K562 (cell line): ENCODE results near the gene BCAS4.

Experiments used
- BRF2 ChIP-seq: IDR thresholded peaks from 3 replicates; pipeline ENCODE4 v1.6.1; 2011; ENCODE audit warnings: borderline replicate concordance, mild to moderate bottlenecking; ENCODE audit not compliant: insufficient read length, insufficient read depth
- CTCF ChIP-seq, 3 experiments: IDR thresholded peaks in 2 of 3; conservative IDR thresholded peaks in 1 of 3; 2 replicates each; pipeline ENCODE4 v1.5.1; 2011 to 2012; ENCODE audit warnings: low read length in 3 of 3, mild to moderate bottlenecking in 3 of 3, control low read depth in 2 of 3, improper control_type of control experiment in 1 of 3, inconsistent platforms in 1 of 3, low read depth in 1 of 3, mixed read lengths in 1 of 3, moderate library complexity in 1 of 3; ENCODE audit not compliant: insufficient read depth in 2 of 3
- ERF ChIP-seq: fragments of 450-650 bp; formaldehyde crosslinking; IDR thresholded peaks from 2 replicates; pipeline ENCODE4 v1.4.0; 2020; ENCODE audit warnings: mild to moderate bottlenecking, mixed read lengths
- FOXK2 ChIP-seq, 2 experiments: fragments of 450-650 bp; IDR thresholded peaks in 1 of 2; conservative IDR thresholded peaks in 1 of 2; 2 replicates each; pipeline ENCODE4 v1.6.1; 2016; ENCODE audit warnings: low read depth in 2 of 2, mild to moderate bottlenecking in 1 of 2
- GMEB1 ChIP-seq: fragments of 250-450 bp; sonication (Bioruptor Pico); IDR thresholded peaks from 2 replicates; pipeline ENCODE4 v1.4.0; 2020; ENCODE audit warnings: mild to moderate bottlenecking
- HNRNPLL ChIP-seq: fragments of 200-400 bp; formaldehyde crosslinking; IDR thresholded peaks from 2 replicates; pipeline ENCODE4 v1.6.1; 2017; ENCODE audit warnings: low read length, low read depth, mild to moderate bottlenecking; ENCODE audit not compliant: poor library complexity, severe bottlenecking
- L3MBTL2 ChIP-seq: fragments of 450-650 bp; IDR thresholded peaks from 2 replicates; pipeline ENCODE4 v1.6.1; 2016; ENCODE audit warnings: mild to moderate bottlenecking, moderate library complexity
- NRF1 ChIP-seq, 2 experiments: fragments of 450-650 bp; IDR thresholded peaks in 1 of 2; conservative IDR thresholded peaks in 1 of 2; 2 replicates each; pipeline ENCODE4 v1.6.1; 2014; ENCODE audit warnings: mild to moderate bottlenecking in 2 of 2
- PATZ1 ChIP-seq: fragments of 250-450 bp; sonication (Bioruptor Pico); IDR thresholded peaks from 2 replicates; pipeline ENCODE4 v1.5.0; 2020; ENCODE audit warnings: mild to moderate bottlenecking, borderline replicate concordance
- RFX5 ChIP-seq: IDR thresholded peaks from 2 replicates; pipeline ENCODE4 v1.6.1; 2011; ENCODE audit warnings: low read depth, mild to moderate bottlenecking, improper control_type of control experiment, low read length
- RHOXF2B ChIP-seq: fragments of 250-450 bp; sonication (Bioruptor Pico); conservative IDR thresholded peaks from 2 replicates; pipeline ENCODE4 v1.5.1; 2021
- YY1 ChIP-seq, 3 experiments: IDR thresholded peaks; 2 replicates each; pipeline ENCODE4 v1.6.1; 2011; ENCODE audit warnings: low read length in 2 of 3, mild to moderate bottlenecking in 2 of 3, moderate library complexity in 2 of 3, borderline replicate concordance in 1 of 3, control low read depth in 1 of 3, low read depth in 1 of 3; ENCODE audit not compliant: insufficient read depth in 3 of 3, insufficient replicate concordance in 2 of 3, control insufficient read depth in 1 of 3, insufficient read length in 1 of 3; ENCODE audit errors: extremely low read depth in 1 of 3
- ZEB2 ChIP-seq: fragments of 450-650 bp; IDR thresholded peaks from 2 replicates; pipeline ENCODE4 v1.6.1; 2016

DNA sequence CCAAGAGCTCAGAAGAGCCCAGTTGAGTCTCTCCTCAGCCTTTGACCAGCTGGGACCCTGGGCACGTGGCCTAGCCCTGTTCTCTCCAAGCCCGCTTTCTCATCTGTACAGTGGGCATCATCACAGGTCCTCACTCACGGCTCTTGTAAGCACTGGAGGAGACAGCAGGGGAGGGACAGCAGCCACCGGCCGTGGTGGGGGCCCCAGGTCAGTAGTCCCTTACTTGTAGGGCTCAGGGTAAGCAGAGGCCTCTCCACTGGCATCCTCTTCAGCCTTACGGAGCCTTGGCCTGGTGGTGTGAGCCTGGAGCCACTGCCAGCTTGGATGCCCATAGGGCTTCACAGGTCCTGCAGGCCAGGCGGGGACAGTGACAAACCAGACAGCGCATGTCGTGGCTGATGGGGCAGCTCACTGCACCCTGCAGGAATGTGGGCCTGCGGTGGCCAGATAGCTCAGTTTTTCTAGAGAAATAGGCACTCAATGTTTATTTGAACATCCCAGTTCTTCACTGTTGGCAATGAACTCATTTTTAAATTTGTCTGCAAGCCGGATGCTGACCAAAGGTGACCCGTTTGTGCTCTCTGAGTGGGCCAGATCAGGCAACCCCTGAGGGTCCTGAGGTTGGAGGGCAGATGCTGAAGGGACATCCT is 71.3 kb downstream of the BCAS4 start:
- TF ChIP-seq RFX5 (no peak), ZEB2 (no peak), YY1 (IDR thresholded peaks at IDR 0.05; ENCODE audit: borderline replicate concordance in 1 of 3, control insufficient read depth in 1 of 3, extremely low read depth in 1 of 3, insufficient read depth in 3 of 3, insufficient read length in 1 of 3, insufficient replicate concordance in 2 of 3, low read depth in 1 of 3, low read length in 2 of 3) (no peak), NRF1 (conservative IDR thresholded peaks at IDR 0.05 in 1 of 2, IDR thresholded peaks at IDR 0.05 in 1 of 2) (no peak), CTCF (IDR thresholded peaks at IDR 0.05 in 2 of 3, conservative IDR thresholded peaks at IDR 0.05 in 1 of 3; ENCODE audit: insufficient read depth in 2 of 3, low read depth in 1 of 3, low read length in 3 of 3) (no peak), PATZ1 (CRISPR knock-in tag) (no peak), FOXK2 (conservative IDR thresholded peaks at IDR 0.05 in 1 of 2, IDR thresholded peaks at IDR 0.05 in 1 of 2; ENCODE audit: low read depth in 2 of 2) (no peak), HNRNPLL (no peak), L3MBTL2 (no peak), ERF (no peak), GMEB1 (CRISPR knock-in tag) (no peak), BRF2 (no peak), RHOXF2B (CRISPR knock-in tag) (no peak)
